Astrocyte of the spinal cord (primary cell): ENCODE data around the gene HSPA12A.

Experiments
- DNase-seq: peaks from one replicate; pipeline ENCODE4 v3.0.0; 2011; ENCODE audit warnings: low read depth, low spot score
- H3K4me3 ChIP-seq: 2 replicates; pipeline ENCODE4 v1.5.1; 2011; ENCODE audit warnings: low read depth, mild to moderate bottlenecking, low read length, moderate library complexity
- in situ Hi-C: cut with HindIII; loops from 2 replicates; pipeline ENCODE4 v1.10.0; 2017; ENCODE audit warnings: low sequenced_read_pairs
- TF ChIP-seq, protein P1 (sequence below): IDR thresholded peaks from 2 replicates; pipeline ENCODE4 v1.5.1; 2012; ENCODE audit warnings: low read depth, mild to moderate bottlenecking, low read length, inconsistent platforms

The HSPA12A gene

DNA sequence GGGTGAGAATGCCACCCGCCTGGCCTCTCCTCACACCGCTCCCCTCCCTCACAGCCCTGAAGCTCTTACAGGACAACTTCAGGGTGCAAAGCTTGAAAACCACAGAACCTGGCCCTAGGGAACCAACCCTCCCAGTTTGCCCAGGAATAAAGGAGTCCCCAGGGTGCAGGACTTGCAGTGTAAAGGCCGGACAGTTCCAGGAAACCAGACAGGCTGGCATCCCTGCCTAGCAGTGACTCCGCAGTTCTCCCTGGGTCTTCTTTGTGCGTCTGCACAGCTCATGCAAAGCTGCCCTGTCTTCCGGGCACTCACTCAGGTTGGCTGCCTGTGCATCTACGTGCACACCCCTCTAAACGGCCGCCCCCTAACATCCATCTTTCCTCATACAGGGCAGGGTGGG, 36.1 kb downstream of the HSPA12A start:
- H3K4me3 ChIP-seq, result no peak overlapping the region
- in situ Hi-C loops, result no loop called here
- DNase-seq, result no peak
- TF ChIP-seq, protein P1, sequence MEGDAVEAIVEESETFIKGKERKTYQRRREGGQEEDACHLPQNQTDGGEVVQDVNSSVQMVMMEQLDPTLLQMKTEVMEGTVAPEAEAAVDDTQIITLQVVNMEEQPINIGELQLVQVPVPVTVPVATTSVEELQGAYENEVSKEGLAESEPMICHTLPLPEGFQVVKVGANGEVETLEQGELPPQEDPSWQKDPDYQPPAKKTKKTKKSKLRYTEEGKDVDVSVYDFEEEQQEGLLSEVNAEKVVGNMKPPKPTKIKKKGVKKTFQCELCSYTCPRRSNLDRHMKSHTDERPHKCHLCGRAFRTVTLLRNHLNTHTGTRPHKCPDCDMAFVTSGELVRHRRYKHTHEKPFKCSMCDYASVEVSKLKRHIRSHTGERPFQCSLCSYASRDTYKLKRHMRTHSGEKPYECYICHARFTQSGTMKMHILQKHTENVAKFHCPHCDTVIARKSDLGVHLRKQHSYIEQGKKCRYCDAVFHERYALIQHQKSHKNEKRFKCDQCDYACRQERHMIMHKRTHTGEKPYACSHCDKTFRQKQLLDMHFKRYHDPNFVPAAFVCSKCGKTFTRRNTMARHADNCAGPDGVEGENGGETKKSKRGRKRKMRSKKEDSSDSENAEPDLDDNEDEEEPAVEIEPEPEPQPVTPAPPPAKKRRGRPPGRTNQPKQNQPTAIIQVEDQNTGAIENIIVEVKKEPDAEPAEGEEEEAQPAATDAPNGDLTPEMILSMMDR, result no peak

DNA sequence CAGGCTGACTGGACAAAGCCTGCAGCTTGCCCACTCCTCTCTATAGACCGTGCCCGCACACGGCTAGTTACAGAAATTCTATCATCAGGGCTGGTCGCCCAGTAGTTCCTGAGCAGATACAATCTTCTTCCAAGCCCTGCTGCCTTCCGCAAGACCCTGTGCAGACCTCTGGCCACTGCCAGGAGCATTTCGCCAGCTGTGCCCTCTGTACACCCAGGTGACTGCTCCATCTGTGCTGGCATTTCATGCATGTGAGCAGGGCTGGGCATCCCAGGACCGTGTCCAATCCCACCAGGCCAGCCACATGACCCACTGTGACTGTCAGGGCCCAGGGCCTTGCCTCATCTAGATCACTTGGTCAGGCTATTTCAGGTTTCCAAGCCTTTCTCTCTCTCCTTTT, 36.9 kb downstream of the HSPA12A start:
- H3K4me3 ChIP-seq, result no peak overlapping the region
- in situ Hi-C loops, result no loop called here
- TF ChIP-seq, protein P1, result no peak
- DNase-seq, result no peak

DNA sequence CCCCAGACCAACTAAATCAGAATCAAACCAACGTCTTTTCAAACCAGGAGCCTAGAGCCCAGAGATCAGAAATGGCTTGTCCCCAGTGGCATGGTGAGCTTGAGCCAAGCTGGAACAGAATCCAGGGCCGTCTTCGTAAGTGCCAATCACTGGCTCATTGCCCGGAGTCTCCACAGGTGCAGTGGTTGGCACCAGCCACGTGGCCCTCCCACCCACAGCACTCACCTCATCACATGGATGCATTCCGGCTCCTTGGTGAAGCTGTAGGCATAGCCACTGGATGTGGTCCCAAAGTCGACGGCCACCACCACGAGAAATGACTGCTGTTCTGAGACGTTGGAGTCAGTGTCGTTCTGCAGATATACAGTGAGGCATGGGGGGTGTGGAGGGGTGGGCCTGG, 37.4 kb downstream of the HSPA12A start:
- TF ChIP-seq, protein P1, result no peak
- no peak for DNase-seq
- in situ Hi-C loops, result no loop called here
- no peak overlapping the region for H3K4me3 ChIP-seq

DNA sequence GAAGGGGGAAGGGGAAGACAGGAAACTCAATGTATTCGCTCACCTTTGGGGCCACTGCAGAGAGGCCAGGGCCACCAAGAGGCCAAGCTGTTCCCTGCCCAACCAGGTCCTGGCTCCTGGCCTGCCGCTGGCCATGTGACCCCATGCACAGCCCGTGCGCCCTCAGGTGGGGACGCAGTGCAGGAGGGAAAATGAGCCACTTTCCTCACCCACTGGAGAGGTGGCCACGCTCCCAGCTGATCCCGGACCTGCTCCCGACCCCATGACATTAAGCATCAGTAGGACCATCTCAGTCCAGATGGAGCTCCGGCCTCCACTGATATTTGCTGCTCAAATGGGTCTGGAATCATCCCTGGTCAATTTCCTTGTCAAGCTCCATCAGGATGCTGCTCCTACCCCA, 40.2 kb downstream of the HSPA12A start:
- no peak overlapping the region for H3K4me3 ChIP-seq
- DNase-seq, result no peak
- in situ Hi-C loops, result no loop called here
- TF ChIP-seq, protein P1, result no peak

DNA sequence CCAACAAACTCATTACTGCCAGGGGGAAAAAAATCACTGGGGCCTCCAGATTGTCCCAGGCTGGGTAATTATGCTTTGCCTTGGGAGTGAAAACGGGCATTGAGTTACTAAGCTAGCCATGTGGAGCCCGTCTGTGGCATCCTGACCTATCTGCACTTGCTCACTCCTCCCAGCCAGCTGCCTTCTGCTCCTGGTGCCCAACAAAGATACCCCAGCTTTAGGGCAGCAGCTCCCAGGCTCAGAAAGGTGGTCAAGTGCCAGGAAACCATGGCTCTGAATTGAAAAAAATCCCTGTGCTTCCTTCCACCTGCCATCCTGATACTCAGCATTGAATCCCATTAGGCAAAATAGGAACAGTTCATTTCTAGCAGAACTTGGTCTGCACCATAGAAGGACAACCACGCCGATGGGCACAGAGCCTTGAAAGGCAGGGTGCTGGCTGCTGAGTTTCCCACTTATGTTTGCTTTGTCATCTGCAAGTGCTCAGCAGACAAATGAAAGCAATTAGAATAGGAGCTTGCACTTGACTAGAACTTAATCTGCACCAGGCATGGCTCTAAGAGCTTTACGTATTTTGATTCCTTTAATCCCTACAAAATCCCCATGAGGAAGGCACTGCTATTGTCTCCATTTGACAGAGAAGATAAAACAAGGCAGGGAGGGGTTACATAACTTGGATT, 42.8 kb downstream of the HSPA12A start:
- DNase-seq, result no peak
- H3K4me3 ChIP-seq, result no peak overlapping the region
- in situ Hi-C loops, result no loop called here
- TF ChIP-seq, protein P1, result no peak

DNA sequence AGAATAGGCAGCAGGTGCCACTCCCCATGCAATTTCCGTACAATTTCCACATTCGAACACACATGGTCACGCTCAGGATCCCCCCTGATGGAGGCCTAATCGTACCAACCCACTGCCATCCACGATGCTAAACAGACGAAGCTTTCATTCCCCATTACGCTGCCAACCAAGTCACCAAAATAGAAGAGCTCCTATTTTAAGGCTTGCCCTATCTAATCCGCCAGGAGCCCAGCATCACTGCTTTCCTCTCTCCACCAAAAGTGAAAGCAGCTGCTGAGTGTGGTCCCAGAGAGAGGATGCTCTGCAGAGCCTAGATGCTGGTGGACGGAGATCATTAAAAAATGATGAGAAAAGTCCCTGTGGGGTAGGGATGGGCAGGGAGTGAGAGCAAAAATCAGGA, 43.3 kb downstream of the HSPA12A start:
- in situ Hi-C loops, result no loop called here
- H3K4me3 ChIP-seq, result no peak overlapping the region
- no peak for DNase-seq
- TF ChIP-seq, protein P1, result no peak
